Activated T-helper 1 cell treated with anti-CD3 and anti-CD28 coated beads, Interleukin-12 subunit alpha, Interleukin-12 subunit beta, Interleukin-2, Interleukin-4 antibody, amounts not matched to agents 30 ng/mL and 10 ng/mL and 1 ng/mL, durations not matched to agents 14 hours and 24 hours and 36 hours (primary cell): ENCODE measurements around the gene SIKE1. TPM values are rescaled to one million over a fixed set of nuclear protein-coding genes. Genes with fewer than 3 reads are reported as not detected.

Experiments used
- DNase-seq: peaks from one replicate; pipeline ENCODE4 v3.0.0; 2021; ENCODE audit warnings: low spot score
- H3K27ac Mint-ChIP-seq: one replicate; pipeline ENCODE4 v1.8.0; 2021; ENCODE audit warnings: mild to moderate bottlenecking, mixed read lengths
- H3K27me3 Mint-ChIP-seq: one replicate; pipeline ENCODE4 v1.8.0; 2022; ENCODE audit warnings: mild to moderate bottlenecking, moderate library complexity, mixed read lengths; ENCODE audit not compliant: insufficient read depth
- H3K36me3 Mint-ChIP-seq: one replicate; pipeline ENCODE4 v1.8.0; 2021; ENCODE audit warnings: low read depth, mixed read lengths
- H3K4me1 Mint-ChIP-seq: one replicate; pipeline ENCODE4 v1.8.0; 2021; ENCODE audit warnings: low read depth, mixed read lengths
- H3K4me3 Mint-ChIP-seq: one replicate; pipeline ENCODE4 v1.8.0; 2021; ENCODE audit warnings: mild to moderate bottlenecking, moderate library complexity, mixed read lengths
- H3K9me3 Mint-ChIP-seq: one replicate; pipeline ENCODE4 v1.8.0; 2021; ENCODE audit warnings: mixed read lengths
- intact Hi-C: fragments of 100-400 bp; cut with micrococcal nuclease; formaldehyde crosslinking; loops from one replicate; pipeline ENCODE4 v1.15.1; 2024
- total RNA-seq: library from RNA; stranded (reverse); gene quantifications from 2 replicates; pipeline ENCODE4 v1.2.3, GENCODE V29; 2022

Gene SIKE1
- total RNA-seq, 1 donor from 2014 or later = 65.0 TPM

- H3K36me3 Mint-ChIP-seq = peaks cover 72% of the 10 kb centered on the region
- no peaks in the 10 kb centered on the region for H3K9me3 Mint-ChIP-seq
- no peak for DNase-seq
- no peak overlapping the region for H3K4me3 Mint-ChIP-seq
- H3K27ac Mint-ChIP-seq = no peak overlapping the region
- H3K27me3 Mint-ChIP-seq = no peaks in the 10 kb centered on the region
- intact Hi-C loops = no loop called here
- peaks cover 24% of the 10 kb centered on the region for H3K4me1 Mint-ChIP-seq
Measured at GRCh38 chr1:114720492-114720891, 60.0 kb downstream of the SIKE1 start.

Other genes with a start within 250 kb of the SIKE1 start
- 61.9 and 63.0 TPM in 2 replicates for gene BCAS2, start 199.1 kb downstream of the SIKE1 start, total RNA-seq
- gene DENND2C, start 110.6 kb downstream of the SIKE1 start, total RNA-seq = 0.16 and 0.24 TPM in 2 replicates
- gene AMPD1, start 85.1 kb downstream of the SIKE1 start, total RNA-seq = 0.56 TPM in 1 of 2 replicates, not detected in the other
- gene NRAS, start 63.9 kb downstream of the SIKE1 start, total RNA-seq = 57.5 and 62.1 TPM in 2 replicates
- gene CSDE1, start 22.7 kb downstream of the SIKE1 start, total RNA-seq = 398 and 421 TPM in 2 replicates
- gene SYCP1, start 74.2 kb upstream of the SIKE1 start, total RNA-seq = not detected in 2 replicates
- not detected in 2 replicates for gene TSHB, start 249.1 kb upstream of the SIKE1 start, total RNA-seq